Measurements from ENCODE around the gene ANKRD13B. TPM values are rescaled to one million over a fixed set of nuclear protein-coding genes. Genes with fewer than 3 reads are reported as not detected.

The ANKRD13B gene
- total RNA-seq, 4 donors from 2014 or later, result 2.9 to 8.6 (median 5.6) TPM

DNA sequence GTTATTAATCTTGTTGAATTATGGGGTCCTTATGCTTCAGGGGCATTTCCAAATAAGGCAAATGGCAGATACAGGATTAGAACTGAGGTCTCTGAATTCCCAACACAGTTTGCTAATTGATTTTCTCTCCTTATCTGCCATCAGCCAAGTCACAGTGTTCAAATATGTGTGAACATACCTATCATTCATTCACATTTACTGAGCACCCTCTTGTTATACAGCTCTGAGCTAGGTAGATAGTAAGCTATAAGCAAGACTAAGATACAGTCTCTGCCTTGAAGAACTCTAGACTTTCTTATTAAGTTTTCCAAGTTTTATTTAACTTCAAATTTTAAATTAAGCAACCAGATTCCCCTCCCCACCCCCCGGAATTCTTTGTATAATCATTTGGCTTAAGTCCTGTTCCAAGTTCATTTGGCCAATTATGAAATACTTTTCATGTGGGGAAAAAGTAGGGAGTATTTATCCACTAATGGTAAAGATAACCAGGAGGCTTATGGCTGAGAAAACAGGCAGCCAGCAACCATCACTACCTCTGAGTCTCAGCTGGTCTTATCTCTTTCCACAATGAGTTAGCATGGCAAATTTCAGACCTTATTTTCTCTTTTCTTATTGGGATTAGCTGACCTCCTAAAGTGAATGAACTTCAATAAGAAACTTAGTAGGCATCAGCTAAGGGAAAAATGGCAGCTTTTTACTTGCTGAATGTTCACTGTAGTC, 61.2 kb downstream of the ANKRD13B start:
- intact Hi-C loops (cut with DNase I; ENCODE audit: low total_unique reads), result no loop called here
- Histone ChIP-seq H3K4me3 (no peak overlapping the region), H3K9me3 (no peaks in the 10 kb centered on the region), H3K27me3 (no peaks in the 10 kb centered on the region), H3K4me1 (no peaks in the 10 kb centered on the region), H3K27ac (no peak overlapping the region), H3K36me3 (peaks cover 0 to 11% (median 0%) of the 10 kb centered on the region in 4 donors)
- in situ Hi-C loops (cut with MboI; ENCODE audit: low pct_ligation_motif_present in 1 of 4, low pct_unique_long_range_greater_than_20kb in 1 of 4, low sequenced_read_pairs in 3 of 4), result no loop called here
- no peak for TF ChIP-seq POLR2AphosphoS5 (IDR thresholded peaks at IDR 0.05)
- TF ChIP-seq, protein P1, sequence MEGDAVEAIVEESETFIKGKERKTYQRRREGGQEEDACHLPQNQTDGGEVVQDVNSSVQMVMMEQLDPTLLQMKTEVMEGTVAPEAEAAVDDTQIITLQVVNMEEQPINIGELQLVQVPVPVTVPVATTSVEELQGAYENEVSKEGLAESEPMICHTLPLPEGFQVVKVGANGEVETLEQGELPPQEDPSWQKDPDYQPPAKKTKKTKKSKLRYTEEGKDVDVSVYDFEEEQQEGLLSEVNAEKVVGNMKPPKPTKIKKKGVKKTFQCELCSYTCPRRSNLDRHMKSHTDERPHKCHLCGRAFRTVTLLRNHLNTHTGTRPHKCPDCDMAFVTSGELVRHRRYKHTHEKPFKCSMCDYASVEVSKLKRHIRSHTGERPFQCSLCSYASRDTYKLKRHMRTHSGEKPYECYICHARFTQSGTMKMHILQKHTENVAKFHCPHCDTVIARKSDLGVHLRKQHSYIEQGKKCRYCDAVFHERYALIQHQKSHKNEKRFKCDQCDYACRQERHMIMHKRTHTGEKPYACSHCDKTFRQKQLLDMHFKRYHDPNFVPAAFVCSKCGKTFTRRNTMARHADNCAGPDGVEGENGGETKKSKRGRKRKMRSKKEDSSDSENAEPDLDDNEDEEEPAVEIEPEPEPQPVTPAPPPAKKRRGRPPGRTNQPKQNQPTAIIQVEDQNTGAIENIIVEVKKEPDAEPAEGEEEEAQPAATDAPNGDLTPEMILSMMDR (IDR thresholded peaks at IDR 0.05), result no peak
- no peak for TF ChIP-seq POLR2A (IDR thresholded peaks at IDR 0.05)
- no peak for TF ChIP-seq EP300 (IDR thresholded peaks at IDR 0.05; ENCODE audit: low read depth)
- no peak for DNase-seq
- 50 to 66% methylated on average over 1 of the region's 1 CpG for WGBS, 2 donors (ENCODE audit: low coverage in 1 of 2)

DNA sequence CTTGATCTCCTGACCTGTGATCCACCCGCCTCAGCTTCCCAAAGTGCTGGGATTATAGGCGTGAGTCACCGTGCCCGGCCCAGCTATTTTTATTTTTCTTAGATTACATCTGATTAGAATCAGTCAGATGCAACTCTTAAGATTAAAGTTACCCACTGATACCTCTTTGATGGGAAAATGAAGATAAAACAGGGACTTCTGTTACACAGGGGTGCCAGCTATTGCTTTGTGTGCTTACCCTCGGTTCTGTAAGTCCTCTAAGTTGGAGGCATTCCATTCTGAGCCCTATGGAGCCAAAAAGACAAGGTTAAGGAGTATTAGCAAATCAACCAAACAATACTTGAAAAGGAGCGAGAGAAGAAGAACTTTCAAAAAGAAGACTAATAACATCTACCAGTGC, 62.4 kb downstream of the ANKRD13B start:
- WGBS, 2 donors (ENCODE audit: low coverage in 1 of 2), result 97 to 100% methylated on average over 6 of the region's 6 CpGs
- Histone ChIP-seq H3K27ac (no peak overlapping the region), H3K9me3 (no peaks in the 10 kb centered on the region), H3K4me1 (no peaks in the 10 kb centered on the region), H3K27me3 (no peaks in the 10 kb centered on the region), H3K4me3 (no peak overlapping the region), H3K36me3 (peaks cover 0 to 6% (median 0%) of the 10 kb centered on the region in 4 donors)
- no peak for DNase-seq
- in situ Hi-C loops (cut with MboI; ENCODE audit: low pct_ligation_motif_present in 1 of 4, low pct_unique_long_range_greater_than_20kb in 1 of 4, low sequenced_read_pairs in 3 of 4) (no loop called here), intact Hi-C loops (cut with DNase I; ENCODE audit: low total_unique reads) (no loop called here)
- TF ChIP-seq POLR2AphosphoS5 (IDR thresholded peaks at IDR 0.05), result no peak

DNA sequence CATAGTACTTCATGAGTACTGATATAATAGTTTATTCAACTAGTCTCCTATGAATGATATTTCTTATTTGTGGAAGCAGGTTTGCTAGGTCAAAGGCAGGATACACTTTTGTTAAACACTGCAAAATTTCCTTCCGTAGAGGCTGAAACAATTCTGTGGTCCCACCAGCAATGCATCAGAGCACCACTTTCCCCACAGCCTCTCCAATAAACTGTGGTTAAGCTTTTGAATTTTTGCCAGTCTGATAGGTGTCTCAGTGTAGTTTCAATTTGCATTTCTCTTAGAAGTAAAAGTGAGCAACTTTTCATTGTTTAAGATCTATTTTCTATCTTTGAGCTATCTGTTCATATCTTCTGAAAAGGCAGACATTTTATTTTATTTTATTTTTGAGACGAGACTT, 66.2 kb downstream of the ANKRD13B start:
- no peak overlapping the region for H3K27ac ChIP-seq
- no peak for DNase-seq
- TF ChIP-seq, protein P1 (IDR thresholded peaks at IDR 0.05), result no peak
- TF ChIP-seq EP300 (IDR thresholded peaks at IDR 0.05; ENCODE audit: low read depth), result no peak
- in situ Hi-C loops (cut with MboI; ENCODE audit: low pct_ligation_motif_present in 1 of 4, low pct_unique_long_range_greater_than_20kb in 1 of 4, low sequenced_read_pairs in 3 of 4), result no loop called here
- no peaks in the 10 kb centered on the region for H3K27me3 ChIP-seq
- intact Hi-C loops (cut with DNase I; ENCODE audit: low total_unique reads), result no loop called here
- no peaks in the 10 kb centered on the region for H3K9me3 ChIP-seq
- H3K4me3 ChIP-seq, result no peak overlapping the region
- peaks cover 0 to 9% (median 3%) of the 10 kb centered on the region in 4 donors for H3K36me3 ChIP-seq
- 73 to 91% methylated on average over 2 of the region's 2 CpGs for WGBS, 2 donors (ENCODE audit: low coverage in 1 of 2)
- no peaks in the 10 kb centered on the region for H3K4me1 ChIP-seq

DNA sequence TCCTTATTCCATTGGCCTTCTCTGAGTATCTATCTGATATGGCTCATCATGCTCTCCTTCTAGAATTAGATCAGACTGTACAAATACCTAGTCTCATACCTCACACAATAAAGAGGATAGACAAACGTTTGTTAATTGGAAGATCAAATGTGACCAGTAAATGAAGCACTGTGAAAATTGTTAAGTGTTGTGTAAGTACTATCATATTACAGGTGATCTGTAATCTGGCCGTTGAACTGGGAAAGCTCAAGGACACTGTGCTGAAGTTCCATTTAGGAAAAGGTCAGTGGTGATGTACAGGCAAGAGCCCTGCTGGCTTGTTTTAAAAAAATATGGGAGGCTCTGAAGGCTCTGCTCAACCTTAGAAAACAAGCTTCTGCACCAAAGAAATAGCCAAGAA, 68.3 kb downstream of the ANKRD13B start:
- in situ Hi-C loops (cut with MboI; ENCODE audit: low pct_ligation_motif_present in 1 of 4, low pct_unique_long_range_greater_than_20kb in 1 of 4, low sequenced_read_pairs in 3 of 4) (no loop called here), intact Hi-C loops (cut with DNase I; ENCODE audit: low total_unique reads) (no loop called here)
- Histone ChIP-seq H3K4me1 (peaks cover 0 to 3% (median 0%) of the 10 kb centered on the region in 4 donors), H3K4me3 (no peak overlapping the region), H3K36me3 (peaks cover 0 to 13% (median 5%) of the 10 kb centered on the region in 4 donors), H3K27me3 (no peaks in the 10 kb centered on the region), H3K27ac (no peak overlapping the region), H3K9me3 (no peaks in the 10 kb centered on the region)
- no peak for DNase-seq
- WGBS, 2 donors (ENCODE audit: low coverage in 1 of 2), result 54 to 74% methylated on average over 2 of the region's 2 CpGs
- TF ChIP-seq, protein P1 (IDR thresholded peaks at IDR 0.05), result no peak
- TF ChIP-seq EP300 (IDR thresholded peaks at IDR 0.05; ENCODE audit: low read depth) (no peak), POLR2A (IDR thresholded peaks at IDR 0.05) (no peak), POLR2AphosphoS5 (IDR thresholded peaks at IDR 0.05) (no peak)

DNA sequence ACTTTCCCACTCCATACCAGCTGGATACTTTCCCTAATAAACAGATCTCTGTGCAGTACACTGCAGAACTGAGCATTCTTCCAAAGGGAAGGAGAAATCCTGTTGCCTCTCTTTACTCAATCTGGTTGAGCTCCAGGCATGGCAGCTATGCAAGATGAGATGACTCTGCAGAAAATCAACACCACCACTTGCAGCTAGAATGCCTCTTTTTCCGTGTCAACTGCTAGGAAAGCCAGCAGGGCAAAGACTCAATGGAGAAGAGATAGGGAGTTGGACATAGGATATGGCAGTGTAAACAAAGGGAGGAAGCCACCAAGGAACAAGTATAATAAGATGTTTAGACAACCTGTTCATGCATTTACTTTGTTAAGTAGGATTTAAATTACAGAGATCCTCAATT, 70.2 kb downstream of the ANKRD13B start:
- Histone ChIP-seq H3K9me3 (no peaks in the 10 kb centered on the region), H3K27ac (no peak overlapping the region), H3K4me3 (no peak overlapping the region), H3K27me3 (no peaks in the 10 kb centered on the region), H3K4me1 (peaks cover 0 to 3% (median 0%) of the 10 kb centered on the region in 4 donors), H3K36me3 (peaks cover 0 to 24% (median 10%) of the 10 kb centered on the region in 4 donors)
- DNase-seq, result no peak
- intact Hi-C loops (cut with DNase I; ENCODE audit: low total_unique reads), result no loop called here
- in situ Hi-C loops (cut with MboI; ENCODE audit: low pct_ligation_motif_present in 1 of 4, low pct_unique_long_range_greater_than_20kb in 1 of 4, low sequenced_read_pairs in 3 of 4), result no loop called here
- TF ChIP-seq EP300 (IDR thresholded peaks at IDR 0.05; ENCODE audit: low read depth), result no peak
- no peak for TF ChIP-seq POLR2AphosphoS5 (IDR thresholded peaks at IDR 0.05)
- TF ChIP-seq, protein P1 (IDR thresholded peaks at IDR 0.05), result no peak
- TF ChIP-seq POLR2A (IDR thresholded peaks at IDR 0.05), result no peak
- WGBS, 2 donors (ENCODE audit: low coverage in 1 of 2), result 44% methylated on average over 1 of the region's 1 CpG; no CpG with 5 or more reads in 1 of the 2 donors

All from transverse colon (tissue), 4 donors.